D721Med (cell line): ENCODE measurements around the gene MOB3A.

Experiments used
- DNase-seq: peaks from one replicate; pipeline ENCODE4 v3.0.0; 2011; ENCODE audit warnings: low spot score; ENCODE audit not compliant: insufficient read length
- FAIRE-seq: peaks from 2 replicates; lab custom pipeline; 2011; peaks lifted over from hg19 to GRCh38; lab: Jason Lieb, UNC
- TF ChIP-seq, protein P1 (sequence below): IDR thresholded peaks from 2 replicates; pipeline ENCODE4 v1.5.1; 2012; ENCODE audit warnings: mild to moderate bottlenecking, control low read depth; ENCODE audit not compliant: insufficient read depth; ENCODE audit errors: missing control alignments

MOB3A gene

DNA sequence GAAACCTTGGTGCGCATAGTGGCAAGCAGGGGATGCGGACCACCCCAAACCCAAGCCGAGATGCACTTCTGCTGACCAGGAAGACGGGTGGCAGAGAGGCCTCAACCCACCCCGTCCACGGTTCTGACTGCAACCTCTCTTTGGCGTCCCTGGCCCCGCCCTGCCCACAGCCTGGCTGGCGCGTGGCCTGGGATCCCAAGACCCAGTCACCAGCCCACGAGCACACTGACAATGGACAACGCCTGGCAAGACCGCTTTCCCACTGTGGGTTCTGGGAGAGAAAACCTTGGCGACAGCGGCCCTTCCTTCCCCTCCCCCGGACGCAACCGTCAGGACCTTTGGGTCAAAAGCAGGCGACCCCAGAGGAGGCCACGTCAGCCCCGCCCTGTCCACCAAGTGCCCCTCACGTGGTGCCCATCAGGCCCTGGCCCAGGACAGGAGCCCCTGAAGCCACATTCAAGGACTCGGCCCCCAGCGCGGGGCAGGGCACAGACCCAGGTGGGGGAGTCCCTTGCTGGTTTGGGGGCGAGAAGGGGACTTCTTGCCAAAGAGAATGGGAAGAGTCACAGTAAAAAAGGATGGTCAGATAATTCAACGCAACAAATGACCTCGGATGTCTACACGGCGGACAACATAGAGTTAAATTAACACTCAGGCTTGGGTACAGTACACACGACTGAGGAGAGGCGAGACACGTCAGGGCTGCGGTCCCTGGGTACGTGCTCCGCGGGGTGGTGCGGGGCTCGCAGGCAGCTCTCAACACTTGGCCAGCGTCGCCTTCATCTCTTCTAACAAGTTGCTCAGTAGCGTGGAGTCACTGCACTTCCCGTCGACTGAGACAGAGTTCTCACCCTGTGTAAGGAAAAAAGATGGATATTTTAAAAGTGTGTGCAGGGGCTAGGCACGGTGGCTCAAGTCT, 5.5 kb upstream of the MOB3A start:
- no peak for DNase-seq

DNA sequence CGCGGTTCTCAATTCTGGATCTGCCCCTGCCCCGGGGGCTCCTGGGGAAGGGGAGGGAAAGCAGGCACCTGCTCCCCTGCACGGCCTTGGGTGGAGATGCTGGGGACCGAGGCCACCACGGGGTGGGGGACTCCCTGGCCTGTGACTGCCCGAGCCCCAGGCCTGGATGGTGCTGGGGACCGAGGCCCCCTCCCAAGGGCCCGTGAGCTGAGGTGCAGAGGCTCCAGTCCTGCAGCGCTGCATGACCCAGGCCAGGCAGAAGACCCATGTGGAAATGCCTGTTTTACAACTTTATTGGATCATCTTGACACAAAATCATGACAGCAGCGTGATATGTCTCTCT, 4.6 kb upstream of the MOB3A start:
- DNase-seq, result no peak
- no peak for FAIRE-seq
- TF ChIP-seq, protein P1, sequence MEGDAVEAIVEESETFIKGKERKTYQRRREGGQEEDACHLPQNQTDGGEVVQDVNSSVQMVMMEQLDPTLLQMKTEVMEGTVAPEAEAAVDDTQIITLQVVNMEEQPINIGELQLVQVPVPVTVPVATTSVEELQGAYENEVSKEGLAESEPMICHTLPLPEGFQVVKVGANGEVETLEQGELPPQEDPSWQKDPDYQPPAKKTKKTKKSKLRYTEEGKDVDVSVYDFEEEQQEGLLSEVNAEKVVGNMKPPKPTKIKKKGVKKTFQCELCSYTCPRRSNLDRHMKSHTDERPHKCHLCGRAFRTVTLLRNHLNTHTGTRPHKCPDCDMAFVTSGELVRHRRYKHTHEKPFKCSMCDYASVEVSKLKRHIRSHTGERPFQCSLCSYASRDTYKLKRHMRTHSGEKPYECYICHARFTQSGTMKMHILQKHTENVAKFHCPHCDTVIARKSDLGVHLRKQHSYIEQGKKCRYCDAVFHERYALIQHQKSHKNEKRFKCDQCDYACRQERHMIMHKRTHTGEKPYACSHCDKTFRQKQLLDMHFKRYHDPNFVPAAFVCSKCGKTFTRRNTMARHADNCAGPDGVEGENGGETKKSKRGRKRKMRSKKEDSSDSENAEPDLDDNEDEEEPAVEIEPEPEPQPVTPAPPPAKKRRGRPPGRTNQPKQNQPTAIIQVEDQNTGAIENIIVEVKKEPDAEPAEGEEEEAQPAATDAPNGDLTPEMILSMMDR, result no peak

More for the DNA sequence above, 5.5 kb upstream of the MOB3A start:
- TF ChIP-seq, protein P1, result no peak
- FAIRE-seq, result no peak

DNA sequence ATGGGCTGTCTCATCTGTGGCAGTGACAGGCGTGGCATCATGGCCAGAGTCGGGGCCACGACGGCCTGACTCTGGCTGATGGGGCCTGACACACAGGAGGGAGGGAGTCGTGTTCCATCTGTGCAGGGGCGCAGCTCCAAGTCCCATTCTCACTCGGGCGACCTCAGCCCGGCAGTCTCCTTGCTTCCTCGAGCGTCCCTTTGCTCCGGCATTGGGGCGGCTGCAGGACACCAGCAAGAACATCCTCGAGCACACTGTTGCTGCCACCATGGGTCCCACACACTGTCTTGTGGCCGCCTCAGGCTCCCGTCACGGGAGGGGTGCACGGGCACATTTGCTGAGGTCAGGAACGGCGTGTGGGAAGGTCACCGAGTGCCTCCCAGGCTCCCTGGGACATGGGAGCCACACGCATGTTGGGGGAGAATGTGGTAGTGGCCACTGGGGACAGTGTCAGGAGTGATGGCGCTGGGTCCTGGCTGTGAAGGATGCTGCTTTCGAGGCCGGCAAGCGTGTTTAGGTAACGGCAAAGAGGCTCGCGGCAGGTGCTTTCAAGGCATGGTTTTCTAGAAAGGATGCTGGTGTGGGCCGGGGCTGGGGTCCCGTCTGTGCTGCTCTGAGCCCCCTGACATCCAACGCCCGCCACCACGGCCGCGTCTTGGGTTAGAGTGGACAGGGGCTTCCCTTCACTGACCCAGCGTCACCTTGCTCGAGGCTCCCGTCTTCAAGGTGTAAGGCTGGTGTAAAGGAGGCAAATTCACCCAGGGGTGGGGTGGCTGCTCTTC, 4.0 kb upstream of the MOB3A start:
- DNase-seq (no peak), FAIRE-seq (no peak)
- TF ChIP-seq, protein P1, result no peak

DNA sequence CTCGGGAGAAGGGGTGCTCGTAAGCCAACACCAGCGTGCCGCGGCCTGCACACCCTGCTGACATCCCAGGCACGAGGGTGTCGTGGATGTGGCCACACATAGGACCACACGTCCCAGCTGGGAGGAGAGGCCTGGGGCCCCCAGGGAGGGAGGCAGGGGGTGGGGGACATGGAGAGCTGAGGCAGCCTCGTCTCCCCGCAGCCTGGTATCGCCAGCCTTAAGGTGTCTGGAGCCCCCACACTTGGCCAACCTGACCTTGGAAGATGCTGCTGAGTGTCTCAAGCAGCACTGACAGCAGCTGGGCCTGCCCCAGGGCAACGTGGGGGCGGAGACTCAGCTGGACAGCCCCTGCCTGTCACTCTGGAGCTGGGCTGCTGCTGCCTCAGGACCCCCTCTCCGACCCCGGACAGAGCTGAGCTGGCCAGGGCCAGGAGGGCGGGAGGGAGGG, 3.0 kb upstream of the MOB3A start:
- FAIRE-seq, result no peak
- DNase-seq, result no peak
- TF ChIP-seq, protein P1, result no peak

DNA sequence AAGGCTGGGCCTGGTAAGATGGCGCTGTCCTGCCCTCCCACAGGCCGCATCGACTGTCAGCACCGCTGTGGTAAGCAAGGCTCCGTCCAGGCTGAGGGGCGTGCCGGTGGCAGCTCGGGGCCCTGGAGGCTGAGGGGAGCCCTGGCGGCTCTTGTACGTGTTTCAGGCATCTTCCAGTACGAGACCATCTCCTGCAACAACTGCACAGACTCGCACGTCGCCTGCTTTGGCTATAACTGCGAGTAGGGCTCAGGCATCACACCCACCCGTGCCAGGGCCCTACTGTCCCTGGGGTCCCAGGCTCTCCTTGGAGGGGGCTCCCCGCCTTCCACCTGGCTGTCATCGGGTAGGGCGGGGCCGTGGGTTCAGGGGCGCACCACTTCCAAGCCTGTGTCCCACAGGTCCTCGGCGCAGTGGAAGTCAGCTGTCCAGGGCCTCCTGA, 1.8 kb upstream of the MOB3A start:
- no peak for DNase-seq
- FAIRE-seq, result no peak
- TF ChIP-seq, protein P1, result no peak

DNA sequence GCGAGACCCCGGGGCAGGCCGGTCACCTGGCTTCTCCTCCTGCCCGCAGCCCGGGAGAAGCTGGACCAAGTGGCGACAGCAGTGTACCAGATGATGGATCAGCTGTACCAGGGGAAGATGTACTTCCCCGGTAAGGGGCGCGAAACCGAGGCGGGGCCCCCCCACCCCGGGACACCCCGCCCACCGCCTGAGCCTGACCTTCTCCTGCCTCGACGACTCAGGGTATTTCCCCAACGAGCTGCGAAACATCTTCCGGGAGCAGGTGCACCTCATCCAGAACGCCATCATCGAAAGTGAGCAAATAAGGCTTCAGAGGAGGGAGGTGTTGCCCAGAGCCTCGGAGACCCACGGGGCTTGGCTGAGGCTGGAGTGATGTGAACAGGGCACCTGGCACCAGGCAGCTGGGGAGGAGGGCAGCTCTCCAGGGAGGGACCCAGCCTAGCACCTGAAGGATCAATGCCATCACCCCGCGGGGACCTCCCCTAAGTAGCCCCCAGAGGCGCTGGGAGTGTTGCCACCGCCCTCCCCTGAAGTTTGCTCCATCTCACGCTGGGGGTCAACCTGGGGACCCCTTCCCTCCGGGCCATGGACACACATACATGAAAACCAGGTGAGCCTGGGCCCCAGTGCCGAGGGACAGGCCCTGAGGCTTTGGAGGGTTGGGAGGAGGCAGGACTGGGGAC, 1.2 kb upstream of the MOB3A start:
- TF ChIP-seq, protein P1, result no peak
- DNase-seq, result no peak
- no peak for FAIRE-seq
